ENCODE results near the gene AGAP3. TPM values are rescaled to one million over a fixed set of nuclear protein-coding genes. Genes with fewer than 3 reads are reported as not detected.

AGAP3 gene
- total RNA-seq, 1 experiment from 2014 or later = 126 TPM

- peak overlapping the region; percentile 94 for H3K4me2 ChIP-seq (ENCODE audit: low read length)
- ChIA-PET RAD21 (ENCODE audit: low non-redundant PET in 1 of 2, low total read pairs in 2 of 2, uncharacterized antibody in 2 of 2, unreplicated experiment in 2 of 2) (interaction anchor here (0.6 to 0.7 kb wide), 2 partner anchors 82 to 285 kb away, joined by 3 to 10 read pairs; no protein-coding TSS in a partner anchor), POLR2A (interaction anchor here (1.3 kb wide), 1 partner anchor 51 kb away, joined by 3 read pairs; no protein-coding TSS in a partner anchor), CTCF (interaction anchor here (1.4 kb wide), 1 partner anchor 56 kb away, joined by 5 read pairs; no protein-coding TSS in a partner anchor)
- H3K27me3 ChIP-seq (ENCODE audit: insufficient read depth, low read length) = no peaks in the 10 kb centered on the region
- H2AFZ ChIP-seq (ENCODE audit: low read depth, low read length, poor library complexity, severe bottlenecking) = no peak overlapping the region
- H3K79me2 ChIP-seq (ENCODE audit: insufficient read depth, low read length) = no peaks in the 10 kb centered on the region
- H3K9ac ChIP-seq (ENCODE audit: low read length) = no peak overlapping the region
- H3K4me1 ChIP-seq (ENCODE audit: control insufficient read depth in 1 of 2, insufficient read depth in 2 of 2, low read length in 2 of 2) = peaks cover 0 to 12% of the 10 kb centered on the region in 2 experiments; a peak in 2 of 4 replicates
- no peaks in the 10 kb centered on the region for H3K9me2 ChIP-seq (ENCODE audit: insufficient read depth)
- TF ChIP-seq ELF1 (IDR thresholded peaks at IDR 0.05; ENCODE audit: borderline replicate concordance, low read depth) (no peak), SRF (IDR thresholded peaks at IDR 0.05; ENCODE audit: low read depth) (no peak), FOSL1 (IDR thresholded peaks at IDR 0.05; ENCODE audit: low read depth) (no peak), EZH2 (IDR thresholded peaks at IDR 0.05) (no peak), YY1 (IDR thresholded peaks at IDR 0.05; ENCODE audit: extremely low read depth, insufficient replicate concordance, low read depth, low read length) (no peak), POLR2A (IDR thresholded peaks at IDR 0.05; ENCODE audit: borderline replicate concordance, extremely low read depth, insufficient read depth, insufficient read length) (no peak), EGR1 (IDR thresholded peaks at IDR 0.05; ENCODE audit: low read depth) (no peak), SIN3A (IDR thresholded peaks at IDR 0.05; ENCODE audit: low read depth) (no peak), CBX3 (IDR thresholded peaks at IDR 0.05; ENCODE audit: low read depth) (no peak), JUND (IDR thresholded peaks at IDR 0.05) (no peak), CEBPB (IDR thresholded peaks at IDR 0.05; ENCODE audit: low read depth) (no peak), EZH2phosphoT487 (IDR thresholded peaks at IDR 0.05; ENCODE audit: borderline replicate concordance) (no peak), POLR2AphosphoS5 (IDR thresholded peaks at IDR 0.05; ENCODE audit: low read depth, low read length) (no peak), ZFX (IDR thresholded peaks at IDR 0.05) (no peak), SP1 (IDR thresholded peaks at IDR 0.05; ENCODE audit: low read depth) (no peak), MAX (IDR thresholded peaks at IDR 0.05) (no peak)
- TF ChIP-seq, protein P1, sequence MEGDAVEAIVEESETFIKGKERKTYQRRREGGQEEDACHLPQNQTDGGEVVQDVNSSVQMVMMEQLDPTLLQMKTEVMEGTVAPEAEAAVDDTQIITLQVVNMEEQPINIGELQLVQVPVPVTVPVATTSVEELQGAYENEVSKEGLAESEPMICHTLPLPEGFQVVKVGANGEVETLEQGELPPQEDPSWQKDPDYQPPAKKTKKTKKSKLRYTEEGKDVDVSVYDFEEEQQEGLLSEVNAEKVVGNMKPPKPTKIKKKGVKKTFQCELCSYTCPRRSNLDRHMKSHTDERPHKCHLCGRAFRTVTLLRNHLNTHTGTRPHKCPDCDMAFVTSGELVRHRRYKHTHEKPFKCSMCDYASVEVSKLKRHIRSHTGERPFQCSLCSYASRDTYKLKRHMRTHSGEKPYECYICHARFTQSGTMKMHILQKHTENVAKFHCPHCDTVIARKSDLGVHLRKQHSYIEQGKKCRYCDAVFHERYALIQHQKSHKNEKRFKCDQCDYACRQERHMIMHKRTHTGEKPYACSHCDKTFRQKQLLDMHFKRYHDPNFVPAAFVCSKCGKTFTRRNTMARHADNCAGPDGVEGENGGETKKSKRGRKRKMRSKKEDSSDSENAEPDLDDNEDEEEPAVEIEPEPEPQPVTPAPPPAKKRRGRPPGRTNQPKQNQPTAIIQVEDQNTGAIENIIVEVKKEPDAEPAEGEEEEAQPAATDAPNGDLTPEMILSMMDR (IDR thresholded peaks at IDR 0.05 in 2 of 3, conservative IDR thresholded peaks at IDR 0.05 in 1 of 3; ENCODE audit: borderline replicate concordance in 1 of 3, insufficient read depth in 1 of 3, low read depth in 2 of 3, low read length in 2 of 3) = no peak
- TF ChIP-seq, protein P2, sequence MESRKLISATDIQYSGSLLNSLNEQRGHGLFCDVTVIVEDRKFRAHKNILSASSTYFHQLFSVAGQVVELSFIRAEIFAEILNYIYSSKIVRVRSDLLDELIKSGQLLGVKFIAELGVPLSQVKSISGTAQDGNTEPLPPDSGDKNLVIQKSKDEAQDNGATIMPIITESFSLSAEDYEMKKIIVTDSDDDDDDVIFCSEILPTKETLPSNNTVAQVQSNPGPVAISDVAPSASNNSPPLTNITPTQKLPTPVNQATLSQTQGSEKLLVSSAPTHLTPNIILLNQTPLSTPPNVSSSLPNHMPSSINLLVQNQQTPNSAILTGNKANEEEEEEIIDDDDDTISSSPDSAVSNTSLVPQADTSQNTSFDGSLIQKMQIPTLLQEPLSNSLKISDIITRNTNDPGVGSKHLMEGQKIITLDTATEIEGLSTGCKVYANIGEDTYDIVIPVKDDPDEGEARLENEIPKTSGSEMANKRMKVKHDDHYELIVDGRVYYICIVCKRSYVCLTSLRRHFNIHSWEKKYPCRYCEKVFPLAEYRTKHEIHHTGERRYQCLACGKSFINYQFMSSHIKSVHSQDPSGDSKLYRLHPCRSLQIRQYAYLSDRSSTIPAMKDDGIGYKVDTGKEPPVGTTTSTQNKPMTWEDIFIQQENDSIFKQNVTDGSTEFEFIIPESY (IDR thresholded peaks at IDR 0.05; ENCODE audit: extremely low read depth, insufficient replicate concordance, low read length) = no peak
- TF ChIP-seq, protein P3, sequence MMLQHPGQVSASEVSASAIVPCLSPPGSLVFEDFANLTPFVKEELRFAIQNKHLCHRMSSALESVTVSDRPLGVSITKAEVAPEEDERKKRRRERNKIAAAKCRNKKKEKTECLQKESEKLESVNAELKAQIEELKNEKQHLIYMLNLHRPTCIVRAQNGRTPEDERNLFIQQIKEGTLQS (IDR thresholded peaks at IDR 0.05) = no peak
- ATAC-seq = no peak
- no peaks in the 10 kb centered on the region for H3K36me3 ChIP-seq (ENCODE audit: control insufficient read depth in 1 of 2, insufficient read depth in 2 of 2, low read length in 2 of 2)
- BruUV-seq (replicated peaks) = no TSS peak
- no peaks in the 10 kb centered on the region for H3K9me3 ChIP-seq (ENCODE audit: control insufficient read depth in 1 of 2, insufficient read depth in 1 of 2, low read depth in 1 of 2, low read length in 2 of 2)
- H4K20me1 ChIP-seq (ENCODE audit: insufficient read depth) = no peaks in the 10 kb centered on the region
- DNase-seq (ENCODE audit: low read depth, low spot score) = no peak
- peak overlapping the region; percentile 49 to 68 for H3K4me3 ChIP-seq (replicated peaks in 1 of 2; ENCODE audit: low read depth in 1 of 2, low read length in 2 of 2)
- intact Hi-C loops (cut with micrococcal nuclease) = no loop called here
- no peak overlapping the region for H3K27ac ChIP-seq (ENCODE audit: low read depth, low read length)
Measured at GRCh38 chr7:151166629-151167196, 80.4 kb downstream of the AGAP3 start.
